Stimulated activated CD4-positive, alpha-beta T cell treated with anti-CD3 and anti-CD28 coated beads, Interleukin-12 subunit alpha, Interleukin-12 subunit beta, amount 100 ng/mL, for 48 hours (primary cell): Measurements from ENCODE around the gene MYH6.

Experiments
- DNase-seq, 3 donors: peaks; one replicate each; pipeline ENCODE4 v3.0.0-alpha.2; 2020; ENCODE audit warnings: low read depth in 2 of 3, low spot score in 1 of 3

MYH6 gene

GRCh38 chr14:23379366-23380196 is 28.5 kb downstream of the MYH6 start:
- DNase-seq: peak; percentile 39 to 56 (median 54)

GRCh38 chr14:23378612-23379220 is 29.4 kb downstream of the MYH6 start:
- DNase-seq: no peak

- DNase-seq: no peak
Measured at GRCh38 chr14:23377573-23378563, 30.2 kb downstream of the MYH6 start.

GRCh38 chr14:23377198-23377550 is 30.9 kb downstream of the MYH6 start:
- DNase-seq: no peak

DNA sequence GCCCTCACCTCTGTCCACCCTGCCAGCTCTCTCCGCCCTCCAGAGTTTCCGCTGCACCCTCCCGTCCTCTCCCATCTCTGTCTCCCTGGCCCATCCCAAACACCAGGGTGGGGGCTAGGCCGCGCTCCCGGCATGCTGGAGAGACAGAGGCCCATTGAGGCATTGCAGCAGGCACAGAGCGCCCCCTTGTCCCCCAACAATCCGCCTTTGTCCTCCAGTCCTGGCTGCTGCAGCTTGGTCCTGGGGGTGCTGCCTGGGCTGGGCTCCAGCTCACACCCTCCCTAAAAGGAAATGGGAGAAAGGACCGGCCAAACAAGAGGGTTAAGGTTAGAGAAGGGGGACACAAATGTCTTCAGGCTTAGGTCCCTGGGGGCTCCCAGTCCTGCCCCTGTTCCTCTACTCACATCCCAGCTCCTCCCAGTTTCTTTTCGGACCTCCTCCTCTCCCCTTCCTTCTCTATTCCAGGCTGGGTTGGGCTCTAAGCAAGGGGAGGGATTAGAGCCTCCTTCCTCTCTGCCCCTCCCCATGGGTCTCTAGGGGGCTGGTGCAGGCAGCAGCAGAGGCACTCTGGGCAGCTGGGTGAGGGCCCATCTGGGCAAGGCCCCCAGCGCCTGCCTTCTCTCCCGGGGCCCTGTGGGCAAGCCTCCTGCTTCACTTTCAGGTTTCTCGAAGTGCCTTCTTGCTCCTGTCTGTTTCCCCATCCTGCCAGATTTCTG is 31.4 kb downstream of the MYH6 start, which contains the start of gene CMTM5:
CMTM5 (plus strand) TSS at position 565 of the 716 bp plus-strand sequence. CDS start 206 bp downstream, outside the sequence.
- DNase-seq: no peak

GRCh38 chr14:23375527-23376251 is 32.4 kb downstream of the MYH6 start:
- no peak for DNase-seq

- no peak for DNase-seq
Measured at GRCh38 chr14:23373041-23373440, 35.0 kb downstream of the MYH6 start.

DNA sequence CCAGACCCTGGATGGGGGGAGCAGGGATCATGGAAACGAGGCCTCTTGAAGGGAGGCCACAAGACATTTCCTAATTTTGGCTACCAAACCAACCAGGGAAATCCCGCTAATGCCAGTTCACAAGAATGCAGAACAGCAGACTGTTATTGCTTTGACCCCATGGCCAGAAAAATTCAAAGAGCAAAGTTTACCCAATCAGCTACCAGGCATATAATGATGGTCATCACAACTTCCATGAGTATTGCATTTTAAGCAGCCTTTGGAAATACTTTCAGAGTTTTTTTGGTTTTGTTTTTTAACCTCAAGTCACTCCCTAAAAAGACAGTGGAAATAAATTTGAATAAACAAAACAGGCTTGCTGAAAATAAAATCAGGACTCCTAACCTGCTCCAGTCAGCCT is 35.6 kb downstream of the MYH6 start, which contains the start of gene IL25:
IL25 (plus strand) TSS at position 301 of the 400 bp plus-strand sequence.
- DNase-seq: no peak

DNA sequence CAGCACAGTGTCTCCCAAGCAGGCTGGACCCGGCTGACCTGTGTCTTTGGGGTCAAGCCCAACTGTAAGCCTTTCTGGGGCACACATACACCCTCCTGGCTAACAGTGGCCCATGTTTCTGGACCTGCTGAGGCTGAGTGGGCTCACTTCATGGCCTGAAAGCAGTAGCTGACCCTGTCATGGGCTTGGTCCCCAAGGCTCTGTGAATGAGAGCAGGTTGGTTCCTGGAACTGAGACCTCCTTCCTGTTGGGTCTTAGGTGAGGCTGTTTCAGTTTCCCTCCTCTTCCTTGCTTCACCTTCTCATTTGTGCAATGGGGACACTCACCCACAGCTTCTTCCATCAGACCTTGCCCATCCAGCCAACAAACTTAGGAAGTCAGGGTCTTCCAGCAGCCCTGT is 36.2 kb downstream of the MYH6 start:
- DNase-seq: no peak

DNA sequence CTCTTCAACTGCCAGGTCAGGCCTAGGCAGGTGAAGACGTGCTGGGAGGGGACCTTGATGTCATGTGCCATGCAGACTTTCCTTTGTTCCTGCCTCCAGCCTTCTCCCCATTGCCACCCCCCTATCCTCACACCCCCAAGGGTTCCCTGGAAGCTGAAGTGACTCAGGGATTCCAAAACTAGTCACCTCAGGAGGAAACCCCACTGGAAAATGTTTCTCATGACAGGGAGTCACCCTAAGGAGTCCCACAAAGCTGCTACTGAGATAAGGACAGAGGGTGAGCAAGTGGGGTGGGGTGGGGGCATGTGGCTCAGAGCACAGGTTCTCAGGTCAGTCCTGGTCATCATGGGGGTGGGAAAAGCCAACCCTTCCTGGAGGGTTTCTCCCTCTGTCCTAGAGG is 37.9 kb downstream of the MYH6 start:
- DNase-seq: no peak

DNA sequence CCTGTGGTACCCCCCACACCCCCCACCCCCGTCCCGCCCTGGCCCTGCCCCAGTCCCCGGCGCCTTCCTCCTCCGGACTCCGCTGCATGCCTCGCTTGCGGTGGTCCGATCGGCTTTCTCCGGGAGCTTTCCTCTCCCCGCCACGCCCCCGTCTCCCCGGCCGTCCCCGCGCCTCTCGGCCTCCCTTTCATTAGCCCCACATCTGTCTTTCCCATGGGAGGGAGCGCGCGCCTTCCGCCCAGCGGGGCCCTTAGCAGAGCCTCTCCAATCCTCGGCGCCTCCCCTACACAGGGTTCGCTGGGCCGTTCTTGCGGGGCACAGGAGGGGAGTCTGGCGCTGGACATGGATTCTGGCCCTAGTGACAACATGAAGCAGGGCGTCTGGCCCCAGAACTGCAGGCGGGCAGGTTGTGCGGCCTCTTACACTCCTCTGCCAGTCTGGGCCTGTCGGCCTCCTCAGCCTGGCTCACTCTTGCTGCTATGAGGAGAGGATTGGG is 41.6 kb downstream of the MYH6 start:
- no peak for DNase-seq

- DNase-seq: no peak
Measured at GRCh38 chr14:23365732-23366425, 42.2 kb downstream of the MYH6 start.

DNA sequence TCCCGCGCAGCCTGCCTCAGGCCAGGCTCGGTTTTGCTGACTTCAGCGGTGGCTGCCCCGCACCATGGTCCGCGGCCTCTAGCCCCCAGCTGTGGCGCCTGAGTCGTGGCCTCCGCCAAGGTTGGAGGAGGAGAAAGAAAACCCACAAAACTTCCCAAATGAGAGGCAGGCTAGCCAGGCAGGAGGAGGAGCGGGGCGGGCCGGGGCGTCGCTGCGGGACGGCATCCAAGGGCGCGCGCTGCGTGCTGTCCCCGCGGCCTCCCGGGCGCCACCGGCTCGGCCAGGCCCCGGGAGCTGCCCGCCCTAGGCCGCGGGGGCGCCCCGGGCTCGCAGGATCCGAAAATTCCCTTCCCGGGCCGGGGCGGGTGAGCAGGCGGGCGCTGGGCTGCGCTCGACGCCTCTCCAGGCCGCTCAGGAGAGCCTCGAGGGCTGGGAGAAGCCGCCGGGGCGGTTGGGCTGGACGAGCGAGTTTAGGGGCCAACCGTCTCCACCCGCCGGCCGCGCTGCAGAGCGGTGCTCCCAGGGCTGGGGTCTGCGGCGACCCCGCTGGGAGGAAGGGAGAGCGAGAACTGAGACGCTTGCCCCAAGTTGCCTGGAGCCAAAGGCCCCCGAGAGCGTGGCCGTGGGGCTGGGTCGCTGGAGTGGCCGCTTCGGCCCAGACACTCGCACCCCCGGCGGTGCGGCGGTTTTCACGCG is 42.9 kb downstream of the MYH6 start, which contains the start of gene EFS:
EFS (minus strand) TSS at position 137 of the 696 bp plus-strand sequence. CDS start 147 bp downstream, outside the sequence.
- DNase-seq: no peak

DNA sequence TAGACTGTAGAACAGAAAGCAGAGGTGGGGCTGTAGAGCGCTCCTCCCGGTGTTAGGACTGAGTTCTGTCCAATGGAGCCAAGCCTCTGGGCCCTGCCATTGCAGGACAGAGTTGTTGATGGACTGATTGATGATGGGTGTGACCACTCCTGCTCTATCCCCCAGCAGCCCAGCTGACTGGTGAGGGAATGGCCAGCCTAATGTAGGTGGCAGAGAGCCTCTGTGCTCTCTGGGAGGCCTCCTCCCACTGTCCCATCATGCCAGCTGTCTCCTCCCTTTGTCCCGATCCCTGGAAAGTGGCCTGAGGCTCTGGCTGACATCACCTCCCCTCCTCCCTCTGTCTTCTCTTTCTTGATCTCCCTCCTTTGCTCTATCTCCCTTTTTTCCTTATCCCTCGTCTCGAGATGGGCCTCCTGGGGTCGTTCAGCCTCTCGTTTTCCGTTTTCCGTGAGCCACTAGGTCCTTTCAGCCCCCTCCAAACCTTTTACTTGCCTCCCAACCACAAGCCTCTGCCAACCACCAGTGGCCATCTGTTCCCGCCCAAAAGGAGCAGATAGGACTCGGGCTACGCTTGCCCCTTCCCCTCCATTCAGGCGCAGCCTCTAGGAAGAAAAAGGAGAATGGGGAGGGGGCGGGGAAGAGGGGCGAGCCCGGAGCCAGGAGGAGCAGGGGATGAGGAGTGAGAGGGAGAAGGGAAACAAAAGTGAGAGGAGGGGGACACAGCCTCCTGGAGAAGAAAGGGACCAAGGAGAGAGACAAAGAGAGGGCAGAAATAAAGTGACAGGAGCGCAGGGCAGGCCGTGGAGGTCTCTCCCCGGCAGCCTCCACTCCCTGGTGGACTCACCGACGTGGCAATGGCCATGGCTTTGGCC is 43.7 kb downstream of the MYH6 start:
- DNase-seq: no peak

GRCh38 chr14:23362200-23362599 is 45.9 kb downstream of the MYH6 start:
- DNase-seq: no peak

DNA sequence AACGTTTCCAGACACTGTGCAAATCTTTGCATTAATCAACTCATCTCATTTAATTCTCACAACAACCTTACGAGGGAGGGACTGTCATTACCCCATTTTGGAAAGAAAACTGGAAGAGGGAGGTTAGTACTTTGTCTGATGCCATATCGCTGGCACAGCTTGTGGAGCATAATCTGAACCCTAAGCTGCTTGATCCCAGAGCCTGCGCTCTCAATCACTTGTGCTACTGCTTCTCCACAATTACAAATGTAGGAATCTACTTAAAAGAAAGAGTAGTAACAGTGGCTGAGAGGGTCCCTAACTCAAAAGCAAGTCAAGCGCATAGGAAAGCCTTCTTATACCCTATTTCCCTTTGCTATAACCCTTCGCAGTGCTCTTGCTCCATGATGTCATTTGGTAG is 46.3 kb downstream of the MYH6 start:
- DNase-seq: no peak

DNA sequence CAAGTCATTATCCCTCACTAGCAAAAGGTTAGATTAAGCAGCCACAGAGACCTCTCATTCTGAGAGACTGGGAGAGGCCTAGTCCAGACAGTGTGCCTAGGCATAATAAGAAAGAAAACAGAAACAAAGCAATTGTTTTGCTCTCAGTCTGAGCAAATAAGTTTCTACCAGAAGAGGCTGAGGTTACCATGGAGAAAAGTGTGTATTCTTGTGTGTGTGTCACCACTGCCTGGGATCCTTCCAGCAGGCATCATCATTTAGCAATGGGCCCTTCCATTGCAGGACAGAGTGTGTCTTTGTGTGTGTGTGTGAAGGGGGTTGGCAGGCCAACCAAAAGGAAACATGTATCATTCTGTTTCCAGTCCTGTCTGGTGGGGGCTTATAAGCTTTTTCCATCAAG is 46.8 kb downstream of the MYH6 start:
- no peak for DNase-seq

DNA sequence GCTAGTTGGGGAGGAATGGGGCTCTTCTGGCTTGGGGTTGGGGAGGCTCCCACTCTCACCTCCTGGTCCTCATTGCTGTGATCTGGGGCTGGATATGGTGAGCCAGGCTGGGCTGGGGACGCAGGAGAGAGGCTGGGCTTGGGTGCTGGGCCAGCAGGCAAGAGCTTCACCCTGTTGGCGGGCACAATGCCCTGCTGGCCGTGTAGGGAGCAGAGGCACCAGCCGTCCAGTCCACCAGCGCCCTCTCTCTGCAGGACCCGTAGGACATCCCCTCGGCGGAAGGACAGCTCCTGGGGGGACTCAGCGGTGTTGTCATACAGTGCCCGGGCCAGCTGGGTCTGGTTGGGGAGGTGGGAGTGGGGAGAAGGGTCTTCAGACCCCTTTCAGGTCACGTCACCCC is 47.6 kb downstream of the MYH6 start:
- DNase-seq: no peak
